WTC11 (cell line): ENCODE results near the gene IRS2. TPM values are rescaled to one million over a fixed set of nuclear protein-coding genes. Genes with fewer than 3 reads are reported as not detected.

ENCODE experiments used
- ATAC-seq: fragments of 200-7000 bp; cut with Tn5 transposase; 2 replicates; pipeline ENCODE4 v1.10.0; 2021; ENCODE audit warnings: mild to moderate bottlenecking, moderate library complexity
- Bru-seq: library from RNA; stranded (reverse); fragments of 400-500 nt; gene quantifications from one replicate; lab custom pipeline; 2021; lab: Mats Ljungman, UMichigan
- CTCF ChIA-PET: fragments of 300-600 bp; sonication (Branson Sonifier 250); formaldehyde crosslinking; loops from one replicate; lab custom pipeline; 2021; ENCODE audit warnings: antibody characterized with exemption; lab: Charles Lee
- POLR2A ChIA-PET: fragments of 350-600 bp; sonication (Branson Sonifier 250); formaldehyde crosslinking; loops from one replicate; lab custom pipeline; 2021; ENCODE audit warnings: antibody characterized with exemption; lab: Charles Lee
- DNase-seq: peaks from one replicate; pipeline ENCODE4 v3.0.0; 2021; ENCODE audit warnings: low spot score
- H3K27ac Mint-ChIP-seq: 2 replicates; pipeline ENCODE4 v1.8.0; 2021; ENCODE audit warnings: mixed read lengths
- H3K27me3 Mint-ChIP-seq: 2 replicates; pipeline ENCODE4 v1.8.0; 2021; ENCODE audit warnings: low read depth, mild to moderate bottlenecking, moderate library complexity, mixed read lengths
- H3K36me3 Mint-ChIP-seq: 2 replicates; pipeline ENCODE4 v1.8.0; 2021; ENCODE audit warnings: mixed read lengths
- H3K4me1 Mint-ChIP-seq: 2 replicates; pipeline ENCODE4 v1.8.0; 2022; ENCODE audit warnings: mixed read lengths
- H3K4me3 Mint-ChIP-seq: 2 replicates; pipeline ENCODE4 v1.8.0; 2021; ENCODE audit warnings: mild to moderate bottlenecking, moderate library complexity, mixed read lengths
- H3K9me3 Mint-ChIP-seq: 2 replicates; pipeline ENCODE4 v1.8.0; 2021; ENCODE audit warnings: mixed read lengths
- CBFB ChIP-seq: sonication (generic); formaldehyde crosslinking; IDR thresholded peaks from 2 replicates; pipeline ENCODE4 v1.8.1; 2022; ENCODE audit warnings: mild to moderate bottlenecking, low read depth, missing genetic modification reagents
- CREB1 ChIP-seq: sonication (generic); formaldehyde crosslinking; IDR thresholded peaks from 2 replicates; pipeline ENCODE4 v1.8.0; 2023; ENCODE audit warnings: mild to moderate bottlenecking, missing genetic modification reagents
- ETV6 ChIP-seq: sonication (generic); formaldehyde crosslinking; IDR thresholded peaks from 2 replicates; pipeline ENCODE4 v1.8.1; 2022; ENCODE audit warnings: mild to moderate bottlenecking, missing genetic modification reagents
- FOXJ3 ChIP-seq: sonication (generic); formaldehyde crosslinking; IDR thresholded peaks from 2 replicates; pipeline ENCODE4 v1.9.0; 2021; ENCODE audit warnings: missing genetic modification reagents, mild to moderate bottlenecking, borderline replicate concordance
- FOXK1 ChIP-seq: sonication (generic); formaldehyde crosslinking; IDR thresholded peaks from 2 replicates; pipeline ENCODE4 v1.8.0; 2022; ENCODE audit warnings: mild to moderate bottlenecking, moderate library complexity, missing genetic modification reagents
- FOXP4 ChIP-seq: sonication (generic); formaldehyde crosslinking; IDR thresholded peaks from 2 replicates; pipeline ENCODE4 v1.8.0; 2022; ENCODE audit warnings: mild to moderate bottlenecking, missing genetic modification reagents
- GTF2I ChIP-seq: fragments of 250-450 bp; sonication (Bioruptor Pico); conservative IDR thresholded peaks from 2 replicates; pipeline ENCODE4 v1.4.0; 2021; ENCODE audit warnings: mild to moderate bottlenecking
- HMGA2 ChIP-seq: fragments of 250-450 bp; sonication (Bioruptor Pico); IDR thresholded peaks from 2 replicates; pipeline ENCODE4 v1.4.0; 2021; ENCODE audit warnings: mild to moderate bottlenecking, moderate library complexity
- KAT7 ChIP-seq: sonication (generic); formaldehyde crosslinking; IDR thresholded peaks from 2 replicates; pipeline ENCODE4 v1.8.1; 2023; ENCODE audit warnings: missing genetic modification reagents, mild to moderate bottlenecking, borderline replicate concordance
- MXD4 ChIP-seq: fragments of 250-450 bp; sonication (Bioruptor Pico); IDR thresholded peaks from 2 replicates; pipeline ENCODE4 v1.8.0; 2021; ENCODE audit warnings: mild to moderate bottlenecking, moderate library complexity, borderline replicate concordance
- MYBL2 ChIP-seq: sonication (generic); formaldehyde crosslinking; IDR thresholded peaks from 2 replicates; pipeline ENCODE4 v1.8.1; 2023; ENCODE audit warnings: mild to moderate bottlenecking, moderate library complexity, missing genetic modification reagents
- NFYB ChIP-seq: sonication (generic); formaldehyde crosslinking; conservative IDR thresholded peaks from 2 replicates; pipeline ENCODE4 v1.8.0; 2022; ENCODE audit warnings: low read depth, missing genetic modification reagents
- OVOL2 ChIP-seq: fragments of 250-450 bp; sonication (Bioruptor Pico); IDR thresholded peaks from 2 replicates; pipeline ENCODE4 v1.9.0; 2021; ENCODE audit warnings: mild to moderate bottlenecking, borderline replicate concordance
- RELA ChIP-seq: sonication (generic); formaldehyde crosslinking; IDR thresholded peaks from 2 replicates; pipeline ENCODE4 v1.8.1; 2022; ENCODE audit warnings: missing genetic modification reagents, mild to moderate bottlenecking, borderline replicate concordance
- USF1 ChIP-seq: sonication (generic); formaldehyde crosslinking; IDR thresholded peaks from 2 replicates; pipeline ENCODE4 v1.8.0; 2022; ENCODE audit warnings: mild to moderate bottlenecking, missing genetic modification reagents
- ZBTB43 ChIP-seq: sonication (generic); formaldehyde crosslinking; IDR thresholded peaks from 2 replicates; pipeline ENCODE4 v1.8.1; 2023; ENCODE audit warnings: mild to moderate bottlenecking, missing genetic modification reagents
- ZNF138 ChIP-seq: sonication (generic); formaldehyde crosslinking; conservative IDR thresholded peaks from 2 replicates; pipeline ENCODE4 v1.8.1; 2022; ENCODE audit warnings: mild to moderate bottlenecking, moderate library complexity, missing genetic modification reagents
- ZNF281 ChIP-seq: sonication (generic); formaldehyde crosslinking; IDR thresholded peaks from 2 replicates; pipeline ENCODE4 v1.8.0; 2023; ENCODE audit warnings: mild to moderate bottlenecking, missing genetic modification reagents
- ZNF423 ChIP-seq: fragments of 250-450 bp; sonication (Bioruptor Pico); IDR thresholded peaks from 2 replicates; pipeline ENCODE4 v2.1.2; 2022; ENCODE audit warnings: mild to moderate bottlenecking, moderate library complexity
- ZNF512 ChIP-seq: sonication (generic); formaldehyde crosslinking; IDR thresholded peaks from 2 replicates; pipeline ENCODE4 v1.8.1; 2022; ENCODE audit warnings: missing genetic modification reagents, borderline replicate concordance
- ZNF532 ChIP-seq: fragments of 250-450 bp; sonication (Bioruptor Pico); IDR thresholded peaks from 2 replicates; pipeline ENCODE4 v1.9.0; 2021; ENCODE audit warnings: mild to moderate bottlenecking, borderline replicate concordance
- long read RNA-seq, 3 experiments: library from RNA in 1 of 3; library from capped mRNA in 1 of 3; library from polyadenylated mRNA in 1 of 3; unstranded in 2 of 3; stranded (forward) in 1 of 3; transcript quantifications; one replicate each; pipeline ENCODE4 v2.0.0, GENCODE V29; 2021
- total RNA-seq: library from RNA; stranded (reverse); gene quantifications from 3 replicates; pipeline ENCODE4 v1.2.3, GENCODE V29; 2021

The IRS2 gene
- total RNA-seq (17.9 to 20.5 TPM (median 18.6 TPM) in 3 replicates), Bru-seq, nascent RNA (percentile 78 among the genes with signal in this experiment)
- long read RNA-seq, experiment 1, full-length matches to known transcripts, result 27 of 54 reads
- long read RNA-seq, experiment 1, partial matches to known transcripts, result 0 of 54 reads
- long read RNA-seq, experiment 1, other reads (novel, unspliced or antisense), result 27 of 54 reads
- long read RNA-seq, experiment 2, full-length matches to known transcripts, result 22 of 40 reads
- long read RNA-seq, experiment 2, partial matches to known transcripts, result 0 of 40 reads
- long read RNA-seq, experiment 2, other reads (novel, unspliced or antisense), result 18 of 40 reads
- long read RNA-seq, experiment 3, result 0 reads

GRCh38 chr13:109786457-109787134, at the start of gene IRS2:
Gene IRS2, minus strand, starts transcription at chr13:109786583. Its CDS starts 530 bp downstream, at chr13:109786053.
- Mint-ChIP-seq H3K4me1 (peaks cover 18% of the 10 kb centered on the region), H3K36me3 (peaks cover under 1% of the 10 kb centered on the region), H3K27me3 (no peaks in the 10 kb centered on the region; the same call in 1 of the 2 replicates), H3K27ac (no peak within 1 kb of the TSS), H3K4me3 (peak within 1 kb of the TSS; percentile 74), H3K9me3 (no peaks in the 10 kb centered on the region)
- DNase-seq, result peak; percentile 91
- CTCF ChIA-PET, result interaction anchor here (0.5 to 1.1 kb wide), 5 partner anchors 348 to 931 kb away, joined by 3 to 4 read pairs (median 3); no protein-coding TSS in a partner anchor
- POLR2A ChIA-PET, result no interaction called here
- peak; percentile 57 for ATAC-seq
- no peak for TF ChIP-seq MXD4 (CRISPR knock-in tag)
- no peak for TF ChIP-seq OVOL2 (CRISPR knock-in tag)
- peak; percentile 77 for TF ChIP-seq USF1 (CRISPR knock-in tag)
- TF ChIP-seq ZNF281 (CRISPR knock-in tag), result no peak
- no peak for TF ChIP-seq FOXJ3
- TF ChIP-seq CREB1, result no peak
- no peak for TF ChIP-seq ZBTB43 (CRISPR knock-in tag)
- no peak for TF ChIP-seq KAT7
- TF ChIP-seq CBFB (CRISPR knock-in tag), result 0 out of 2 replicates have a peak, but pooled peaks have one; percentile 39
- no peak for TF ChIP-seq MYBL2 (CRISPR knock-in tag)
- TF ChIP-seq FOXP4 (CRISPR knock-in tag), result peak; percentile 42; the same call in 1 of the 2 replicates
- peak; percentile 80 for TF ChIP-seq NFYB
- TF ChIP-seq HMGA2, result no peak
- no peak for TF ChIP-seq RELA (CRISPR knock-in tag)
- no peak for TF ChIP-seq ZNF138 (CRISPR knock-in tag)
- TF ChIP-seq GTF2I (CRISPR knock-in tag), result no peak
- no peak for TF ChIP-seq ZNF532
- TF ChIP-seq ZNF423 (CRISPR knock-in tag), result no peak
- TF ChIP-seq ETV6 (CRISPR knock-in tag), result no peak
- no peak for TF ChIP-seq ZNF512 (CRISPR knock-in tag)
- TF ChIP-seq FOXK1 (CRISPR knock-in tag), result peak; percentile 89; the same call in 1 of the 2 replicates
